NCI-H226 (cell line): ENCODE data around the gene SUN2.

Experiments used
- DNase-seq: peaks from one replicate; pipeline ENCODE4 v3.0.0-alpha.2; 2015

SUN2 gene

GRCh38 chr22:38751422-38752346 lies 4.1 kb downstream of the SUN2 start:
- DNase-seq: no peak

- no peak for DNase-seq
Measured at GRCh38 chr22:38751066-38751421, 4.8 kb downstream of the SUN2 start.

DNA sequence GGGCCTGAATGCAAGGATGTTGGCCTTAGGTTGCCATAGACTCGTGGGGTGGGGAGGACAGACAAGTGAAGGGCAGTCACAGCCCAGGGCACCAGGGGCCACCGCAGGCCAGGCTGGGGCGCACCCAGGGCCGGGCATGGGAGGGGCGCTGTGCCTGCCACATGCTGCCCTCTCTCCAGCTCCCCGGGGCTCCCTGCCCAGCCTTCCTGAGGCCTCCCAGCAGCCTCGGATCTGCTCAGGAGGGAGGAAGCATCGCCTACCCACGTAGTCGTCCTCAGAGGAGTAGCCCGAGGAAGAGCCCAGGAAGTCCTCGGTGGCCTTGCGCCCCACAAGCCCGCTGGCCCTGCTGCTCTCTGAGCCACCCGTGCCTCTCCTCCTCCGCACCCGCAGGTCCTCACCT lies 5.2 kb downstream of the SUN2 start:
- DNase-seq: no peak

DNA sequence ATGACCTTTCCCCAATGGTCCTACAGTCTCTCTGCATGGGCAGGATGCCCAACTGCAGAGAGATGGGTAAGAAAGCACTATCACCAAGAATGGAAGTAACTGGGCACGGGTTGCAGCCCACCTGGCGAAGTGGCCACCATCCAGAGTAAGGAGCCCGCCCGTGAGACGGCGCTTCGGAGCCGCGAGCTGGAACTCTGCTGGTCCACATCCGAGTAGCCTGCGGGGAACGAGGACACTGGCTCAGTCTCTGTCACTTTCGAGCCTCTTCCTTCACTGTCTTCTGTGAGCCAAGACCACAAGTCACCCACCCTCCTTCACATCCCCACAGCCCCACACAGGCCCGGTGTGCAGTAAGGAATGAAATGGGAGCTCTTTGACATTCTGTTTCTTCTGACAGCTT lies 5.7 kb downstream of the SUN2 start:
- no peak for DNase-seq

DNA sequence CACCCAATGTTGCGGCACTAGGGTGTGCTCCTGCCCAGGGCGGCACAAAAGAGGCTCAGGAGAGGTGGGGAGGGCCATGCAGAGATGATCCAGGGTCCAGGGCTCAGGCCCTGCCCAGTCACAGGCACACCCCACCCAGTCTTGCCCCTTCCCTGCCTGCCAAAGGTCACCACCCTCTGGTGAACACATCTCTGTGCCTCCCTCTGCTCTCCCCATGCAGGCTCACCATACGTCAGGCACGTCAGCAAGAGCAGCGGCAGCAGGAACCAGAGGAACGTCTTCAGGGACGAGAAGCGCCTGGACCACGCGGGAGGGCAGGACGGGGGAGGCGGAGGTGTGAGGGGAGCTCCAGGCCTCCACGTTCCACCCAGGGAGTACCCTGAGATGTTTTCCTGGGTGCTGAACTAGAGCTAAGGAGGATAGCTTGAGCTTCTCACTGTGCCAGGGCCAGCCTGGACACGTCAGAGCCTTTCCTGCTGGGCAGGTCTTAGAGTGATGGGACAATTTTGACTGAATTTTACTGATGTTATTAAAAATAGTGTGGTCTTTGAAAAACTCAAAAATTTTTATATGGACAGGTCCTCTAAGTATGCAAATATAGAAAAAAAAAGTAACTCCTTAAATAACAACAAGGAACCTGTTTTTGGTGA lies 7.2 kb downstream of the SUN2 start:
- DNase-seq: no peak

- DNase-seq: no peak
Measured at GRCh38 chr22:38745676-38746460, 9.9 kb downstream of the SUN2 start.

- DNase-seq: no peak
Measured at GRCh38 chr22:38744981-38745380, 10.8 kb downstream of the SUN2 start.

- DNase-seq: no peak
Measured at GRCh38 chr22:38742176-38742942, 13.4 kb downstream of the SUN2 start.

DNA sequence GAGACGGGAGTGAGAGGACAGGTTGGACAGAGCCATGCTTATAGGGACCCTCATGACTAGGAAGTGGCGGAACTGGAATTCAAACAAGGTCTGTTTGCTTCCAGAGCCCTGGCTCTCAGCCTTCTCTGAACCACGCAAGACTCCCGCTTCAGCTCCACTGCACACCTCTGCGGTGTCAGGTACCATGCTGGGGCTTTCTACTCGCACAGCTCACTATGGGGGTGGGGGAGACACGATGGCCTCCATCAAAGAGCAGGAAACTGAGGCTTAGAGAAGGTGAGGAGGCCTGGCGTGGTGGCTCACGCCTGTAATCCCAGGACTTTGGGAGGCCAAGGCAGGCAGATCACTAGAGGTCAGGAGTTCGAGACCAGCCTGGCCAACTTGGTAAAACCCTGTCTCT lies 14.2 kb downstream of the SUN2 start:
- no peak for DNase-seq

DNA sequence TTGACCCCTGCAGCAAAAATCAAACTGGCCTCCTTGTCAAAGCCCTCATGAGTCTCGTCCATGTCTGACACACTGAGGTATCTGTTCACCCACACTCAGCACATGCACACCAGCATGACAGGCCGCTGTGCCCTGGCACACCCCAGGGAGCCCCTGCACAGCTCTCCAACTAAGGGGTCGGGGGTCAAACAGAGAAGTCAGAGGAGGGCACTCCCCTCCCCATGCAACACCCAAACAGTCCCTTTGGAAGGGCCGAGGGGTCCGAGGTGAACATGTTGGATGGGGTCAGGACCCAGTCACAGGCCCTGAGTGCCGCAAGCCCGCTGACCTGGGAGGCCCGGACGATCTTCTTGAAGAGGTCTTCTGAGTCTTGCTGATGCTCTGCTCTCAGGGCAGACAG lies 14.6 kb downstream of the SUN2 start:
- DNase-seq: no peak

DNA sequence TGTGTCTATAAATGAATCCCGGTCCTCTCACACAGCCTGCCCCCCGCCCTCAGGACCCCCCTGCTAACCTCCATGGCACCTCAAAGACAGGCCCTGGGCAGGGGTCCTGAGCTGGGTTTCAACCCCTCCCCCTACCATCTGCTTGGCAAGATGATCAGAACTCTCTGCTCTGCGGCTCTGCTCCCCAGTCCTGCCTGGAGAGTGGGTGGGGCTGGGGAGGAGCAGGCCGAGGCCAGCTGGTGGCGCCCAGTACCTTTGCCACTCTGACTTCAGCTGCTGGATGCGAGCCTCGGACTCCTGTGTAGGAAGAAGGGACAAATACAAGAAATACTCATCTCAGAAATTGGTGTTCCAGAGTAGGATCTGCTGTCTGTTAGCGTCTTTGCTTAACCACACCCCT lies 15.0 kb downstream of the SUN2 start:
- DNase-seq: no peak

DNA sequence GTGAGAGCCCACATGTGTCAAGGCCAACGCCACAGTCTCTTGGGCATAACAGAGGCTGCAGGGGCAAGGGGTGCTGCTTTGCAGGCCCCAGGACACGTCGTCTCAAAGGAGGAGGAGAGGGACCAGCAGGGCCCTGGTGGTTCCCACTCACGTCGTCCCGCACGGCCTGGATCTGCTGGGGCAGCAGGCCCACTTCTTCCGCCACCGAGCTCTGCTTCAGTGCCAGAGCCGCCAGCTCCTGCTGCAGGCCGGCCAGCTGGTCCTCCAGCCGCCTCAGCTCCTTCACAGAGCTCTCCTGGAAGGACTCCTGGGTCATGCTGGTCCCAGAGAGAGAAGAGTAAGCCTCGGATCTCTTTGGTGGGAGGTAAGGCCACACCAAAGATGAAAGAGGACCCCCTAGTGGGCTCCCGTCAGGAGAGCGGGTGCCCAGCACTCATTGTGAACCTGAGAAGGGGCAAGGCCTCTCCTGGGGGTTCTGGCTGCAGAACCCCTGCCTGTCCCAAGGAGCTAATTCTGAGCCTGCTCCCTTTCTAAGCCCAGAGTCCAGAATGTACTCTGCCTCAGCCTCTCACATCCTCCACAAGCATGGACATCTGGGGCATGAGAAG lies 15.6 kb downstream of the SUN2 start:
- no peak for DNase-seq

- DNase-seq: no peak
Measured at GRCh38 chr22:38739300-38740055, 16.3 kb downstream of the SUN2 start.

DNA sequence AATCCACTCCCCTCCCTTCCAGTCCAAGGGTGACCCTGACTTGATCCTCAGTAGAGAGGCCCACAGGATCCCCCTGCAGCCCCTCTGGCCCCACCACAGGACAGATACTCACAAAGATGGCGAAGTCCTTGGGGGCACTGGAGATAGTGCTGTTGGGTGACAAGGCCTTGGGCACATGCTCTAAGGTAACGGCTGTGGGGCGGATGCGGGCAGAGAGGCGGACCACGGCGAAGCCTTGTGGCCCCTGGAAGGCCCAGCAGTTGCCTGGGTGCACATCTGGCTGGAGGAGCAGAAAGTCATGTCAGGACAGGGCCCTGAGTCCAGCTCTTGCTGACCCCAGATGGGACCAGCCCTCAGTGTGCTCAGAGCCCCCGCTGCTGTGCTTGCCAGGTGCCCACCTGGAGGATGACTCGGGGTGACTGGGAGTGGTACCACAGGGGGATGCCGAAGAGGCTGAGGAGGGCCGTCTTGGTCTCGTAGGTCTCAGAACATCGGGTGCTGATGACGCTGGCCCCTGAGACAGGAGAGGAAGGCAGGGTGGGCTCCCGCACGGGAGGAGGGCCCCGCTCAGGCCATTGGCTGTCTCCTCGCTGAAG lies 17.2 kb downstream of the SUN2 start:
- no peak for DNase-seq

DNA sequence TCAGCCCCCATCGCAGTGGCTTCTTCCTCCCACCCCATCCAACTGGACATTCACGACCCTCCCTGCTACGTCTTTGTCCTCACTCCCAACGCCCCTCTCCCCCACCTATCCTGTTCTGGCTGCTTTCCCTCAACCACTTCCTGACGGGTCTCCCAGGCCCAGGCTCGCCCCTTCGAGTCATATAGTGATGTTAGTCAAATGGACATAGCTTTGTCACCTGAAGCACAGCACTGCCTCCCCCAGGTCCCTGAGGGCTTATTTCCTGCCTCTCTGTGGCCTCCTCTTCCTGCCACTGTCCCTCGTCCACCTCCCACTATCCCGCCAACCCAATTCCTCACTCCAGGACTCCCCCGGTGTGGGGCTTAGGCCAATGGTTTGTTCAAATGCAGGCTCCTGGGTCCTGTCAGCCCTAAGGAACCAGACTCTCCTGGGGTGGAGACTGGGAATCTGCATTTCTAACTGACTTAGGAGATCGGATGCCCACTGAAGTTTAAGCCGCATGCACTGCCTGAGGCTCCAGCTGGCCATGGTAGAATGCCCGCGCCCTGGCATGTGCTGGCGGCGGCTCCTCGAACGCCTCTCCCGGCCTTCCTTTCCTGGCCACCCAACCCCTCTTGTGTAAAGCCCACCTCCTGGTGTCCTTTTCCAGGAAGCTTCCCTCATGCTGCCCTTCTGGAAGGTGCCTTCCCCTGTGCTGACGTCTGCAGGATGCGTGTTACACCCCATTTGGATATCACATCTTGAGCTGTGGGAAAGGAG lies 18.3 kb downstream of the SUN2 start:
- DNase-seq: no peak

DNA sequence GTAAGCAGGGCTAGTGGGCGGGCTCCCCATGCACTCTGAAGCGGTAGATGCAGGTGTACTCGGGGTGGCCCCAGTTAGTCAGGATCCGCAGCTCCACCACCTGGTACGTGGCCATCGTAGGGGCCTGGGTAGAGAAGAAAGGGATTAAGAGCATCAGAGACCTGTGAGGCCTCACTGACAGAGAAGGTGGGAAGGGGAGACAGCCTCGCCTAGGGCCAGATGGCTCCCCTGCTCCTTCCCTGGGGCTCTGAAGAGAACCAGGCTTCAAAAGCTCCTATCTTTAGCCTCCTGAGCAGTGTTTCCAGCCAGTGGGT lies 19.6 kb downstream of the SUN2 start:
- DNase-seq: no peak

- DNase-seq: no peak
Measured at GRCh38 chr22:38735465-38736256, 20.1 kb downstream of the SUN2 start.

DNA sequence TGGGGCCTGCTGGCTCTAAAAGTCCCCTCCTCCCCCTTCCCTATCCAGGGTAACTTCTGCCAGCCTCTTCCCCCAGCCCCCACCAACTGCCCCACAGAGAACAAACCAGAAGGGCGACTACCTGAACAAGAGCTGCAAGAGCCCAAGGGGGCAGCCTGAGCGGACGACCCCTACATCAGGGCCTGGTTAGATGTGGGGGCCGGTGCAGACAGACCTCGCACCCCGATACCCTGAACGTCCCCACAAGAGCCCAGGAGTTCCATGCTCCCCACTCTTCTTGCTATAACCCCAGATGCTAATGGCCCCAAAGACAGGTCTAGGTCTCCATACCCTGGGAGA lies 20.7 kb downstream of the SUN2 start:
- DNase-seq: no peak

DNA sequence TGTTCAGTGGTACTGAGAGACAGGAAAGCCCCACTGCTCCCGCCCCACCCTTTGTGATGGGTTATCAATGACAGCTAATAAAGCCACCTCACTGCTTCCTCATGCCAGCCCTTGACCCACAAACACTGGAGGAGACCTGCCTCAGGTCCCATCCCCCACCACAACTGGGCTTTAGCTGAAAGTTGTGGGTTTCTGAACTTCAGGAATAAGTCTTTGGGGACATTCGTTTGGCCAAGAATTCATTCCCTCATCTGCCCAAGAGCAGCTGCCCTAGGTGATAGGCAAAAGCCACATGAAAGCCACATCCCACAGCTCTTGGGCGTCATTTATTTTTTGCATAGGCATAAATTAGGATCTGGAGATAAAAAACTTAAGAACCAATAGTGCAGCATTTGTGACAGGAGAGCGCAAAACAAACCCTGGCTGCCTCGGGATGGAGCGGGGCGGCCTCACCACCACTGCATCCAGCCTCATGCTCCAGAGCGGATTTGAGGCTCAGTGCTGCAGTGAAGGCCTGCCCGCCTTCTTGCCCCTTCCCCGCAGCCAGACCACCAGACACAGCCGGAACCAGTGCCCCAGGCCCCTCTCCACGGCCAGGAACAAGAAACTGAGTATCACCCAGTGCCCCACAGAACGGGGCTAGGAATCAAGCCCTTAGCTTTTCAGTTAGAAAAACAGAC lies 21.2 kb downstream of the SUN2 start:
- no peak for DNase-seq
